CD4-positive, alpha-beta T cell treated with Interleukin-4 for 1 hour (primary cell): ENCODE measurements around the gene ZCCHC3.
A peak's percentile ranks its signal among the peaks of the same experiment; 100 is the strongest.
"Not testable (repeated sequence)": the region's sequence is repeated elsewhere in the genome, so short reads cannot be mapped to it uniquely, and the experiment has no call there.

ENCODE experiments used
- DNase-seq, 2 donors: peaks; one replicate each; pipeline ENCODE4 v3.0.0-alpha.2; 2020 to 2022

The ZCCHC3 gene

GRCh38 chr20:316316-317068 lies 19.1 kb downstream of the ZCCHC3 start:
- DNase-seq, result no peak

DNA sequence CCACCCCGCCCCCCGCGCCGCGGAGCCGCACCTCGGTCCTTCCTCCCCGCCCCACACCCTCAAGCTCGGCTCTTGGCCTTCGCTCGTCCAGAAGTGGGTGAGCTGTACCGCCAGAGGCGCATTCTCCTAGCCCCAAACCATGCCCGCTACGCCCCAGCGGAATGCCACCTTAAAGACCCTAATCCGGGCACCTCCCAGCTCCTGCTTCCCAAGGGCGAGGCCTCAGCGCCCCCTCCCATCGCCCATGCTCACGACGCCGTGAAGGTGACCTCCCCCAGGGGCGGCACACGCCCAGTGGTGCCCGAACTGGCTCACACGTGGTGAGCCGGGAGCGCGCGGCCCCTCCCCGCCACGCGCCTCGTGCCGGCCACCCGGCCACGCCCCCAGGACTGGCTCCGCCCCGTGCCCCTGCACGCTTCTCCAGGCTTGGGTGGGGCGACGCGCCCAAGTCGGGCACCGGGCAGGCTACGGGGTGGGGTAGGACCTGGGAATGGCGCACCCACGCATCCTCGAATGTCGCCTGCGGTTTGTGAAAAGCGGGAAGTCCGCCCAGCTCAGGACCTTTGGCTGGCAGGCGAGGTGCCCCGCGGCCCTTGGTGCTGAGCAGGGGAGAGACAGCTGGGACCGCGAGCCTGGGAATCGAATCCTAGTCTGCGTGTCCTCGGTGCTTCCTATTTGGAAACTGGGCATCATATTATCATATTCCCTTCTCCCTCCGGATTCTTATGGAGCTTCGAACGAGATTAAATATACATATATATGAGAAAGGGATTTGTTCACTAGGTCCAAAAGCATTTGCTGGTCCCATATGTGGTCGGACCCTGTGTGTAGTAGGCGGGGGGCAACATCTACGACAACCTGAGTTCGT lies 27.0 kb downstream of the ZCCHC3 start:
- peak; percentile 86 to 89 for DNase-seq

DNA sequence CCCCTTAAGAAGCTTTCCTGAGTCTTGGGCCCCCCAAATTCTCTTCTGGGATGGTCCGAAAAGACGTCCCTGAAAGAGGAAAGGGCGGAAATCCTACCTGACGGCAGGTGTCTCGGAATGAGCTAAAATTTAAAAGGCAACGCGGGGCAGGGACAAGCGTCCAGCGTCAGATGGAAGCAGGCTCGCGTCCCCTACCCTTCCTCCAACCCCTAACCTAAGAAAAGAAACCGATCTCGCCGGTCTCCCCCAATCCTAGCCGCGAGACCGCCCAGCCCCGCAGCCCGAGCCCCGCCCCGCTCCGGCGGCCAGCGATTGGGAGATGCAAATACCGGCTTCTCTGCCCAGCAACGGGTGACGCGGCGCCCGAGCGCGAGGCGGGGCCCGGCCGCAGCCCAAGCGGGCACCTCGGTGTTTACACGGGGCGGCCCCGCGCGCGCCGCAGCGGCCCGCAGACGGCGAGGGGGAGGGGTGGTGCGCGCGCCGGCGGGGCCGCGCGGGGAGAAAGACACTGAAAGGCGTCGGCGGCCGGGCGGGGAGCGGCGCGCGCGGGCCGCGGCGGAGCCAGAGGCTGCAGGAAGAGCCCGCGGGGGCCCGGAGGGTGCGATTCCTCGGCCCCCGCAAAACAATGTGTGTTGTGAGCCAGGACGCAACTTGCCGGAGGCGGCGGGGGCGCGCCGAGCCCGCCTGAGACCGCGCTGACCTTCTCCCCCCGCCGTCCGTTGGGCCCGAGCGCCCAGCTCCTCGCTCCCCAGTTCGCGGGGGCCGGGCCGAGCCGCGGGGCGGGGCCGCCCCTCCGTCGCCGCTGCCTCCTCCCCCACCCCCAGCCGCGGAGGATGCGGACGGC lies 27.9 kb downstream of the ZCCHC3 start, which contains the start of gene SOX12:
Gene SOX12, plus strand, starts transcription at position 508 of the 844 bp plus-strand sequence. CDS start 373 bp downstream, outside the sequence.
- peak; percentile 94 to 95 for DNase-seq

DNA sequence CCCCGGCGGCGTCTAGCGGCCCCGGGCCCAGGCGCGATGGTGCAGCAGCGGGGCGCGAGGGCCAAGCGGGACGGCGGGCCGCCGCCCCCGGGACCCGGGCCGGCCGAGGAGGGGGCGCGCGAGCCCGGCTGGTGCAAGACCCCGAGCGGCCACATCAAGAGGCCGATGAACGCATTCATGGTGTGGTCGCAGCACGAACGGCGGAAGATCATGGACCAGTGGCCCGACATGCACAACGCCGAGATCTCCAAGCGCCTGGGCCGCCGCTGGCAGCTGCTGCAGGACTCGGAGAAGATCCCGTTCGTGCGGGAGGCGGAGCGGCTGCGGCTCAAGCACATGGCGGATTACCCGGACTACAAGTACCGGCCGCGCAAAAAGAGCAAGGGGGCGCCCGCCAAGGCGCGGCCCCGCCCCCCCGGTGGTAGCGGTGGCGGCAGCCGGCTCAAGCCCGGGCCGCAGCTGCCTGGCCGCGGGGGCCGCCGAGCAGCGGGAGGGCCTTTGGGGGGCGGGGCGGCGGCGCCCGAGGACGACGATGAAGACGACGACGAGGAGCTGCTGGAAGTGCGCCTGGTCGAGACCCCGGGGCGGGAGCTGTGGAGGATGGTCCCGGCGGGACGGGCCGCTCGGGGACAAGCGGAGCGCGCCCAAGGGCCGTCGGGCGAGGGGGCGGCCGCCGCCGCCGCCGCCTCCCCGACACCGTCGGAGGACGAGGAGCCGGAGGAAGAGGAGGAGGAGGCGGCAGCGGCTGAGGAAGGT lies 28.7 kb downstream of the ZCCHC3 start:
- DNase-seq, result peak; percentile 36 to 48

DNA sequence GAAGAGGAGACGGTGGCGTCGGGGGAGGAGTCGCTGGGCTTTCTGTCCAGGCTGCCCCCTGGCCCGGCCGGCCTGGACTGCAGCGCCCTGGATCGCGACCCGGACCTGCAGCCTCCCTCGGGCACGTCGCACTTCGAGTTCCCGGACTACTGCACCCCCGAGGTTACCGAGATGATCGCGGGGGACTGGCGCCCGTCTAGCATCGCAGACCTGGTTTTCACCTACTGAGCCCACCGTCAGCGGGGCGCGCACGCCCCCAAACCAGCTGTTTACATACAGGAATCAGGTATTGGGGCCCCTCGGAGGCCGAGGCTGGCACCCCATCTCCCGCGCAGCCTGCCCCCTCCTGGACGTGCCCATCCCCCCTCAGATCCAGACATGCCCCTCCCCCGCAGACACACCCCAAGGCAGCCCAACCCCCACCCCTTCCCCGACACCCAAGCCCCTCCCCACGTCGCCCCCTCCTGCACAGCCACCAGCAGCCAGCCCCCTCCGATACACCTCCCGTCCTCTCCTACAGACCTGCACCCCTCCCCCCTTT lies 29.3 kb downstream of the ZCCHC3 start:
- DNase-seq, result no peak

DNA sequence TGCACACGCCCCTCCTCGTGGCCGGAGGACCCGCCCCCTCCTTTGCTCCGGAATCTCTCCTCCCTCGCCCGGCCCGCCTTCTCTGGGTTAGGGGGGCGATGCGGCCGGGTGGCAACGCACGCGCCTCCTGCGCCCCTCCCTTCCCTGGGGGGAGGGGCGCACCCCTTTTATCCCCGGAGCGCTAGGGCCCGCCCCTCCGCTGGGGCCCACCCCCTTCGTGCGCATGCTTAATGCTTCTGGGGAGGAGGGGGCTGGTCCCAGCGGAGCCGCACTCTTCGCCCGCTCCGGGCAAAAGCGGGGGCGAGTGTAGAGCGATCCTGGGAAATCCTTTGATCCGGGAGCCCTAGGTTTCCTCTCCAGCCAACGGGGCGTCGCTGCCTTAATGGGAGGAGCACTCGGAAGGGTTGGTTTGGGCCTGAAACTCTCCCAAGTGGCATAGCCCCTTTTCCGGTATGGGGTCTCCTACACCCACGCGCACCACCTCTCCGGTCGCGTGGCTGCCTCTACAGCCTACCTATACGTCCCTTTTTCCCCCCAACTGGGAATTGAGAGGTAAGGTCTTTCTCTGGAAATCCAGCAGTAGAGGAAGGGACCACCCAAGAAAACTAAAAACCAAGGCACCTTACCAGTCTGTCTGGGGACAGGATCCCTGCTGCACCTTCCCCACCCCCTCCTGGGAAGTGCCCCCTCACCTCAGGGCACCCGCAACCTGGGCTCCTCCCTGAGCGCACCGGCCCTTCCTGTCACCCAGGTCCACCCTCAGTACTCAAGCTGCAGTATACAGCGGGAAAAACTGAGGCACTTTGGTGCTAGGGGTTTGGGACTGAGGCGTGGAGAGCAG lies 30.0 kb downstream of the ZCCHC3 start:
- DNase-seq, result peak; percentile 80 to 82

DNA sequence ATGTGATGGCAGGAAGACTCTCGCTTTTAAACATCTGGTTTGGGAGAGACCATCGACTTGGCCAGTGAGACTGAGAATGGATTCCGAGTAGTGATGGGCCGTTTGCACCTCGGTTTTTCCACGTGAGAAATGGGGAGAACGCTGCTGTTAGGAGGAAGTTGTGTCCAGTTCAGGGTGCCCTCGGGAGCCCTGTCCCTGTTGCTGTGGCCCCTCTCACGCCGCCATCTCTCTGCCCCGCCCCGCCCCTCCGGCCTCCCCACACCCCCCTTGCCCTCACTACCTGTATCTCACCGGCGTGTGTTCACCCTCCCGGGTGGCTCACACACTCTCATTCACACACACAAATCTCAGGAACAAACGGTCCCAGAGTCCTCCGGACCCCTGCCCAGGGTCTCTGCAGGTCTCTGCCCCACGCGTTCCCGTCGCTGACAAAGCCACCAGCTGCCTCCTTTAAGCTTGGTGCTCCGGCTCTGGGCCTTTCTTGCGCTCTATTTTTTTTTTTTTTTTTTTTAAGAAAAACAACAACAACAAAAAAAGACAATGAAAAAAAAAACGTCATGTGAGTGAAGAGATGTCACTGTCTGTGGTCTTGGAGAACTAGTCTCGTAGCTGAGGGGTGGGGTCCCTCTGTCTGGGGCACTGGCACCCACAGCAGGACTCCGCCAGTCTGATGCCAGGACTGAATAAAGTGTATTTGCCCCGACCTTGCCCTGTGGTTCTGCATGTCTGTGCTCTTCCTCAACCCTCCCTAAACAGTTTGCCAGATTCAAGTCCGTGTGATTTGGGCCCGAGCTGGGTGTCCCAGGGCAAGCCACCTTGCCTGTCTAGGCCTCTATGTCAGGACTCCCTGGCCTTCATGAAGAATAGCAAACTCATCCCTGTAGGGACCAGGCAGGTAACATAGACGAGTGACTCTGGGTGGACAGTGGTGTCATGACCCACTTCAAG lies 30.9 kb downstream of the ZCCHC3 start:
- DNase-seq, result no peak

GRCh38 chr20:328975-329695 lies 31.8 kb downstream of the ZCCHC3 start:
- DNase-seq, result no peak

GRCh38 chr20:329851-330232 lies 32.5 kb downstream of the ZCCHC3 start:
- DNase-seq, result no peak

DNA sequence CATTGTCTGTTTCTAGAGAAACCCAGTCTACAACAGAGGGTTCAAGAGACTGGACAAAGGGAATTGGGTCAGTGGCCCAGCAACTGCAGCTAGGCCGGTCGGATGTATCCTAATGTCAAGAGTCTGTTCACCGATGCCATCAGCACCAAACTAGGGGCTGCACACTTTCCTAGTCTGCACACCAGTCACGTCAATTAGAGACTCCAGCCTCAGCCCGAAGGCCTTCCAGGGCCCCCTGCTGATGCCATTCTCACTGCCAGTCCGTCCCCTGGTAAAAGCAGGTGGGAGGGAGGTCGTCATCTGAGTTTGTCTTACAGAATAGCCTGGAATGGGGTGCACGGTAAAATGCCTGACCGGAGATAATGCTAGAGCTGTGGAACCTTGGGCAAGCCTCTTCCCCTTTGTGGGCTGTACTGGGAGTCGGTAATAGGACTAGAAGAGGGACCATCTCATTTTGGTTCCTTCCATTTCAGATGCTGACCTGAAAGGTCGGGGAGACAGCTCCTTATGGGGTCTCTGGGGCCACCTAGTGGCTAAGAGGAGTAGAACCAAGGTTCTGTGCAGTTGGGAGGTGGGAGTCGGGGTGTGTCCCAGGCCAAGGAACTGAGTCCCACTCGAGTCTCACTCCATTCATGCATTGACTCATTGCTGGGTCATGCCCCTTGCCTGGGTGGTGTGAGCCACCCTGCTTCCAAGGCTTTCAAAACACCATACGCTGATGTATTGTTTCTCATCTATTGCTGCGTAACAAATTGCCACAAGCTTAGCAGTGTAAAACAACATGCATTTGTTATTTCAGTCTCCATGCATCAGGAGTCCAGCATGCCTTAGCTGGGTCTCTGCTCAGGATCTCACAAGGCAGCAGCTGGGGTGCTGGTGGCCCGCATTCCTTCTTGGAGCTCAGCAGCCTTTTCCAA lies 33.1 kb downstream of the ZCCHC3 start:
- peak; percentile 77 to 78 for DNase-seq

DNA sequence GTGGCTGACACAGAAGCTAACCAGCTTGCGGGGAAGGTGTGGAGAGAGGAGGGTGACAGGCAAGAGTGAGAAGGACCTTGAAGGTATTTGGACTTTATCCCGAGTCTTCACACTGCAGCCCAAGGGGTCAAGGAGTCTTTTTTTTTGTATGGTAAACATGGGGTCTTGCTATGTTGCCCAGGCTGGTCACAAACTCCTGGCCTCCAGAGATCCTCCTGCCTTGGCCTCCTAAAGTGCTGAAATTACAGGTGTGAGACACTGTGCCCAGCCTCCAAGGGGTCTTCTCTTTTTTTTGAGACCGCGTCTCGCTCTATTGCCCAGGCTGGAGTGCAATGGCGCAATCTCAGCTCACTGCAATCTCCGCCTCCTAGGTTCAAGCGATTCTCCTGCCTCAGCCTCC lies 37.2 kb downstream of the ZCCHC3 start:
- no peak for DNase-seq

DNA sequence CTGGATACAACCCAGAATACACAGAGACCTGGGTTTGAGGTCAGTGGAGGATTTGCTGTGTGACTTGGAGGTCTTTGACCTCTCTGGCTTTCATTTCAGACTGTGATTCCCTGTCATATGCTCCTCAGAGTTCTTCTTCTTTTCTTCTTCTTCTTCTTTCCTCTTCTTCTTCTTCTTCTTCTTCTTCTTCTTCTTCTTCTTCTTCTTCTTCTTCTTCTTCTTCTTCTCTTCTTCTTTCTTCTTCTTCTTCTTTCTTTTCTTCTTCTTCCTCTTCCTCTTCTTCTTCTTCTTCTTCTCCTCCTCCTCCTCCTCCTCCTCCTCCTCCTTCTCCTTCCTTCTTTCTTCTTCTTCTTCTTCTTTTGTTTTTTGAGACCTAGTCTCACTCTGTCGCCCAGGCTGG lies 38.7 kb downstream of the ZCCHC3 start:
- not testable (repeated sequence) for DNase-seq

GRCh38 chr20:341682-342081 lies 44.3 kb downstream of the ZCCHC3 start:
- DNase-seq, result no peak

GRCh38 chr20:343107-343506 lies 45.7 kb downstream of the ZCCHC3 start:
- no peak for DNase-seq

DNA sequence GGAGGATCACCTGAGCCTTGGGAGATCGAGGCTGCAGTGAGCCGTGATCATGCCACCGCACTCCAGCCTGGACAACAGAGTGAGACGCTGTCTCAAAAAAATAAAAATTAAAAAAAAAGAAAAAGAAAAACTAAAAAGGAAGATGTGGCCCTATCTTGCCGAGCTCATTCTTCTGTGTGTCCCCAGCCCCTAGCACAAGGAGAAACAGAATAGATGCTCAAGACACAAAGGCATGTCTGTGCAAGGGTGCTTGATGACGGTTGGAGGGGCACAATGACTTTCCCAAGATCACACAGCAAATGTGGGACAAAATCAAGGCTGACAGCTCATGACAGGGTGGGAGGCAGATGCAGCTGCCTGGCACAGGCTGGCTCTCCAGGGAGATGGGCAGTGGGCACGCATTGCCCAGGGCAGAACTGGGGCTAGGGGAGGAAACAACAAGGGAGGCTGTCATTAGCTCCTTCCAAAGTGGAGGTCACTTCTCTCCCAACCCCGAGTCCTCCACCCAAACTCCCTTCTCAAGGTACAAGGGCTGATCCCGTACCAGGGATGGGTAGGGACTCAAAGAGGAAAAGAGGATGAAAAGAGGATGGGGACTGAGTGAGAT lies 48.8 kb downstream of the ZCCHC3 start:
- DNase-seq, result no peak

DNA sequence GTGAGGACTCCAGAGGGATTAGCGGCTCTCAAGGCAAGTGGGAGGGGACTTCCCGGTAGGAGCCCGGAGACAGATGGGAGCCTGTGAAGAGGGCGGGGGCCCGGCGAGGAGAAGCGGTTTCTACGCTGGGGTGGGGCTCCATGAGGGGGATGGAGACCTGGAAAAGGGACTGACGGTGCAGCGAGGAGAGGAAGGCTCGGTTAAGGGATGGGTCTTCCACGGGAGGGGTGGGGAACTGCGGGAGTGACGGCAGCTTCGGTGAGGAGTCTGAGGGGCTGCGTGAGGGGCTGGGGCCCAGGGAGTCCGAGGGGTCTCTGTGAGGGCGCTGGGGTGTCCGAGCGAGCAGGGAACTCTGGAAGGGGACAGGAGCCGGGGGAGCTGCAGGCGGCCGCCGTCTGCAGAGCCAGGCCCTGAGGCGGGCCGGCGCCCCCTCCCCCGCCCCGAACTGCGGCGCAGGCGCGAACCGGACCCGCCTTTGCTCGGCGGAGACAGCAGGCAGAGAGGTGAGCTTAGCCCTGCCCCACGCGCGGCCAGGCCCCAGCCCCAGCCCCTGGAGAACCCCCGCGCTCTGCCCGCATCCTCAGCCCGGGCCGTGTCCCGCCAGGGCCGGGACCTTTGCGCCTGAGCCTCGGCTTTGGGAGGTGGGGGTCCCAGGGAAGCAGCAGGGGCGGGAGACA lies 49.4 kb downstream of the ZCCHC3 start, which contains the start of gene NRSN2:
Gene NRSN2, plus strand, starts transcription at position 472 of the 677 bp plus-strand sequence. CDS start 2,533 bp downstream, outside the sequence.
- no peak for DNase-seq

GRCh38 chr20:347317-347639 lies 49.9 kb downstream of the ZCCHC3 start:
- no peak for DNase-seq
